ENCODE results near the gene RGS19.

DNA sequence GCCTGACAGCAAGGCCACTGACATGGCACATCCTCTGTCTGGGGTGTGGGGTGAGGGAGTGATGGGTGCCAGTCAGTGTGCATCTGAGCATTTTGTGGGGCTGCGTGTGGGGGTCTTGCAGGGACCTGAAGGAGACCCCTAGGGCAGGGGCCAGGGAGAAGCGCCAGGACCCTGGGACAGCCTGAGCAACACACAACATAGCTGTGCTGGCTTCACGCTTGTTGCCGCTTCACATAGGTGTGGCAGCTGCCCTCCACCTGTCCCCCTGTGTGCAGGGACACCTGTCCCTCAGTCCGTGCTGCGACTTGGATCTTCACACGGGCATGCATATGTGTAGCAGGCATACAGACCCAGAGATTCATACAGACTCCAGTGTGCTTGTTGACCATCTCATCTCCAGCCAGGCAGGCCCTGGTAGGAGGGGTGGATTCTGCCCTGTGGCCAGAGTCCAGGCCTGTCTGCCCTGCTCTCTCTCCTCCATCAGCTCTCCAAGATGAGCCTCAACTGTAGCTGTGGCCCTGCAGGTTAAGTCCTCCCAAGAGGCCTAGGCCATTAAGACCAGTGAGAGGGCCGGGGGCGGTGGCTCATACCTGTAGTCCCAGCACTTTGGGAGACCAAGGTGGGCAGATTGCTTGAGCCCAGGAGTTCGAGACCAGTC lies 31.2 kb upstream of the RGS19 start:
- TF ChIP-seq, protein P1, sequence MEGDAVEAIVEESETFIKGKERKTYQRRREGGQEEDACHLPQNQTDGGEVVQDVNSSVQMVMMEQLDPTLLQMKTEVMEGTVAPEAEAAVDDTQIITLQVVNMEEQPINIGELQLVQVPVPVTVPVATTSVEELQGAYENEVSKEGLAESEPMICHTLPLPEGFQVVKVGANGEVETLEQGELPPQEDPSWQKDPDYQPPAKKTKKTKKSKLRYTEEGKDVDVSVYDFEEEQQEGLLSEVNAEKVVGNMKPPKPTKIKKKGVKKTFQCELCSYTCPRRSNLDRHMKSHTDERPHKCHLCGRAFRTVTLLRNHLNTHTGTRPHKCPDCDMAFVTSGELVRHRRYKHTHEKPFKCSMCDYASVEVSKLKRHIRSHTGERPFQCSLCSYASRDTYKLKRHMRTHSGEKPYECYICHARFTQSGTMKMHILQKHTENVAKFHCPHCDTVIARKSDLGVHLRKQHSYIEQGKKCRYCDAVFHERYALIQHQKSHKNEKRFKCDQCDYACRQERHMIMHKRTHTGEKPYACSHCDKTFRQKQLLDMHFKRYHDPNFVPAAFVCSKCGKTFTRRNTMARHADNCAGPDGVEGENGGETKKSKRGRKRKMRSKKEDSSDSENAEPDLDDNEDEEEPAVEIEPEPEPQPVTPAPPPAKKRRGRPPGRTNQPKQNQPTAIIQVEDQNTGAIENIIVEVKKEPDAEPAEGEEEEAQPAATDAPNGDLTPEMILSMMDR (IDR thresholded peaks at IDR 0.05): no peak
- TF ChIP-seq POLR2A (IDR thresholded peaks at IDR 0.05): no peak

Data from esophagus squamous epithelium (tissue), 4 donors.